Measurements from ENCODE around the gene CR2.
"Not testable (repeated sequence)": the region's sequence is repeated elsewhere in the genome, so short reads cannot be mapped to it uniquely, and the experiment has no call there.

CR2 gene

DNA sequence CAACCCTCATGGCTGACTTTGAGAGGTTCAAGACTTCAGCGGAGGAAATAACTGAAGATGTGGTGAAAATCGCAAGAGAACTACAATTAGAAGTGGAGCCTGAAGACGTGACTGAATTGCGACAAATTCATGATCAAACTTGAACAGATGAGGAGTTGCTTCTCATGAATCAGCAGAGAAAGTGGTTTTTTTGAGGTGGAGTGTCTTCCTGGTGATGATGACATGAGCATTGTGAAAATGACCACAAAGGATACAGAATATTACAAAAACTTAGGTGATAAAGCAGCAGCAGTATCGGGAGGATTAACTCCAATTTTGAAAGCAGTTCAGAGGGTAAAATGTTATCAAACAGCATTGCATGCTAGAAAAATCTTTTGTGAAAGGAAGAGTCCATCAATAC, 82.1 kb downstream of the CR2 start:
- DNase-seq (ENCODE audit: low read depth); H3K4me3 ChIP-seq (ENCODE audit: low read depth, low read length): not testable (repeated sequence)

Data from NB4 (cell line).